AG08396 (cell line): ENCODE data around the gene ELP2.
"Not testable (repeated sequence)": the region's sequence is repeated elsewhere in the genome, so short reads cannot be mapped to it uniquely, and the experiment has no call there.

Experiments
- DNase-seq: peaks from one replicate; pipeline ENCODE4 v3.0.0; 2012; ENCODE audit warnings: low spot score, mixed read lengths

The ELP2 gene

GRCh38 chr18:36129300-36130038, at the start of gene ELP2, which contains the start of gene SLC39A6:
Gene ELP2 (plus strand): TSS chr18:36129899. CDS start chr18:36129934, 35 bp downstream.
Gene SLC39A6 (minus strand): TSS chr18:36129340. CDS start chr18:36127007, 2,333 bp downstream.
- DNase-seq: peak; percentile 99

- DNase-seq: not testable (repeated sequence)
Observed at GRCh38 chr18:36081118-36081517, 48.6 kb upstream of the ELP2 start.

GRCh38 chr18:36083729-36084128, 46.0 kb upstream of the ELP2 start:
- no peak for DNase-seq

- DNase-seq: no peak
Observed at GRCh38 chr18:36085195-36085594, 44.5 kb upstream of the ELP2 start.

- no peak for DNase-seq
Observed at GRCh38 chr18:36086186-36086585, 43.5 kb upstream of the ELP2 start.

GRCh38 chr18:36088256-36088655, 41.4 kb upstream of the ELP2 start:
- DNase-seq: no peak

GRCh38 chr18:36089001-36089400, 40.7 kb upstream of the ELP2 start:
- DNase-seq: no peak

GRCh38 chr18:36092116-36092515, 37.6 kb upstream of the ELP2 start:
- not testable (repeated sequence) for DNase-seq

GRCh38 chr18:36094431-36094830, 35.3 kb upstream of the ELP2 start:
- DNase-seq: no peak

GRCh38 chr18:36095936-36096519, 33.7 kb upstream of the ELP2 start:
- peak; percentile 44 for DNase-seq

- DNase-seq: no peak
Observed at GRCh38 chr18:36096955-36097354, 32.7 kb upstream of the ELP2 start.

- DNase-seq: no peak
Observed at GRCh38 chr18:36099311-36099710, 30.4 kb upstream of the ELP2 start.

- no peak for DNase-seq
Observed at GRCh38 chr18:36101943-36102342, 27.8 kb upstream of the ELP2 start.

- DNase-seq: no peak
Observed at GRCh38 chr18:36104749-36105148, 24.9 kb upstream of the ELP2 start.

GRCh38 chr18:36107477-36107876, 22.2 kb upstream of the ELP2 start:
- DNase-seq: no peak

- no peak for DNase-seq
Observed at GRCh38 chr18:36108196-36108595, 21.5 kb upstream of the ELP2 start.

GRCh38 chr18:36108601-36109000, 21.1 kb upstream of the ELP2 start:
- DNase-seq: no peak

GRCh38 chr18:36109737-36110136, 20.0 kb upstream of the ELP2 start:
- DNase-seq: no peak

GRCh38 chr18:36112302-36112701, 17.4 kb upstream of the ELP2 start:
- DNase-seq: no peak

- no peak for DNase-seq
Observed at GRCh38 chr18:36114251-36114650, 15.4 kb upstream of the ELP2 start.

GRCh38 chr18:36114738-36115137, 15.0 kb upstream of the ELP2 start:
- DNase-seq: no peak

- DNase-seq: not testable (repeated sequence)
Observed at GRCh38 chr18:36116771-36117170, 12.9 kb upstream of the ELP2 start.

GRCh38 chr18:36120297-36120696, 9.4 kb upstream of the ELP2 start:
- no peak for DNase-seq

GRCh38 chr18:36124841-36125240, 4.9 kb upstream of the ELP2 start:
- no peak for DNase-seq
